ENCODE data around the gene TPI1. TPM values are rescaled to one million over a fixed set of nuclear protein-coding genes. Genes with fewer than 3 reads are reported as not detected.

Gene TPI1
- total and polyA plus RNA-seq, 4 donors, result 190 to 547 (median 396) TPM

DNA sequence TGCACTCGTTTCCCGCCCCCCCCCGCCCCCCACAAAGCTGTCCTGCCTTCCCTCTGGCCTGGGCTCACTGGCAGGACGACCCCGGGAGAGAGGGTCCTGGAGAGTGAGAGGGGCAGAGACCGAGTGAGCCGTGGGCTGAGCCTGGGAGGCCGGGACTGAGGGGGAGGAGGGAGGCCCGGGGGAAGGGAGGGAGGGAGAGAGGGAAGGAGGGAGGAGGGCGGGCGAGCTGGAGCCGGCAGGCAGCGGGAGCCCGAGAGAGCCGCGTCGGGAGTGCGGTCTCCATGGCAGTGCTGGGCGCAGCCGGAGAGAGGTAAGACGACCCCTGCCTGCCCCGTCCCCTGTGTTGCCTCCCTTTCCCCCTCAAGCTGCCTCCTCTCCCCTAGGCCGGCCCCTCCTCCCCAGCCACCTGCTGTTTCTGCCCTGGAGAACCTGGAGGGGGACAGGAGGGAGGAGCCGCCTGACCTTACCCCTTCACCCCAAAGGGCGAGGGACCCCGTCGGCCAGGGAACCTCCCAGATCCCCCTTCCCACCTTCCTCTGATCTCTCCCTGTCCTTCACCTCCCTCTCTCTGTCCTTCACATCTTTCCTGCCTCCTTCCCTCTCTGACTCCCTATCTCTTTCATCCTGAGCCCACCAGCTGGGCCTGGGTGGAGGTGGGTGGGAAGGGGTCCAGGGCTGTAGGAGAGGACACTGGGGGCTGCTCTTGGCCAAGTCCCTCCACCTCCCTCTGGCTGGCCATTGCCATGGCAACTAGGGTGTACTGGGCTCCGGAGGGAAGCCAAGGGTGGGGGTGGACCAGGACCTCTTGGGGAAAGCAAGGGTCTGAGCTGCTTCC is 45.5 kb upstream of the TPI1 start, which contains the start of gene GPR162:
Gene GPR162 (plus strand): TSS at position 231 of the 835 bp plus-strand sequence. CDS start 2,078 bp downstream, outside the sequence.
- H3K9ac ChIP-seq (ENCODE audit: low read depth in 1 of 2, low read length in 2 of 2), result no peak within 1 kb of the TSS
- H3K36me3 ChIP-seq (ENCODE audit: control insufficient read depth in 4 of 4, insufficient read depth in 3 of 4, low read depth in 1 of 4, low read length in 3 of 4), result no peaks in the 10 kb centered on the region
- TF ChIP-seq SP1 (IDR thresholded peaks at IDR 0.05), result no peak
- TF ChIP-seq, protein P1, sequence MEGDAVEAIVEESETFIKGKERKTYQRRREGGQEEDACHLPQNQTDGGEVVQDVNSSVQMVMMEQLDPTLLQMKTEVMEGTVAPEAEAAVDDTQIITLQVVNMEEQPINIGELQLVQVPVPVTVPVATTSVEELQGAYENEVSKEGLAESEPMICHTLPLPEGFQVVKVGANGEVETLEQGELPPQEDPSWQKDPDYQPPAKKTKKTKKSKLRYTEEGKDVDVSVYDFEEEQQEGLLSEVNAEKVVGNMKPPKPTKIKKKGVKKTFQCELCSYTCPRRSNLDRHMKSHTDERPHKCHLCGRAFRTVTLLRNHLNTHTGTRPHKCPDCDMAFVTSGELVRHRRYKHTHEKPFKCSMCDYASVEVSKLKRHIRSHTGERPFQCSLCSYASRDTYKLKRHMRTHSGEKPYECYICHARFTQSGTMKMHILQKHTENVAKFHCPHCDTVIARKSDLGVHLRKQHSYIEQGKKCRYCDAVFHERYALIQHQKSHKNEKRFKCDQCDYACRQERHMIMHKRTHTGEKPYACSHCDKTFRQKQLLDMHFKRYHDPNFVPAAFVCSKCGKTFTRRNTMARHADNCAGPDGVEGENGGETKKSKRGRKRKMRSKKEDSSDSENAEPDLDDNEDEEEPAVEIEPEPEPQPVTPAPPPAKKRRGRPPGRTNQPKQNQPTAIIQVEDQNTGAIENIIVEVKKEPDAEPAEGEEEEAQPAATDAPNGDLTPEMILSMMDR (IDR thresholded peaks at IDR 0.05; ENCODE audit: low read depth, low read length, missing input control), result no peak
- TF ChIP-seq NR2F2 (IDR thresholded peaks at IDR 0.05), result no peak
- TF ChIP-seq YY1 (IDR thresholded peaks at IDR 0.05), result no peak
- TF ChIP-seq HNF4A (conservative IDR thresholded peaks at IDR 0.05), result no peak
- TF ChIP-seq, protein P2, sequence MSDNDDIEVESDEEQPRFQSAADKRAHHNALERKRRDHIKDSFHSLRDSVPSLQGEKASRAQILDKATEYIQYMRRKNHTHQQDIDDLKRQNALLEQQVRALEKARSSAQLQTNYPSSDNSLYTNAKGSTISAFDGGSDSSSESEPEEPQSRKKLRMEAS (IDR thresholded peaks at IDR 0.05), result no peak
- peak; percentile 49 for DNase-seq (ENCODE audit: low spot score)
- H3K27me3 ChIP-seq (ENCODE audit: control insufficient read depth in 4 of 4, insufficient read depth in 4 of 4, low read length in 3 of 4), result no peaks in the 10 kb centered on the region
- WGBS, result 5% methylated on average over 28 of the region's 28 CpGs
- peak within 1 kb of the TSS in 2 of 3 donors; percentile 38 to 44 for H3K4me3 ChIP-seq (ENCODE audit: low read depth in 1 of 3, low read length in 3 of 3)
- H3K4me1 ChIP-seq (ENCODE audit: control insufficient read depth in 4 of 4, insufficient read depth in 4 of 4, low read length in 3 of 4), result peaks cover 0 to 41% (median 29%) of the 10 kb centered on the region in 4 donors
- peak within 1 kb of the TSS in 1 of 2 donors; percentile 72 for H3K27ac ChIP-seq (ENCODE audit: low read depth in 1 of 2, low read length in 2 of 2)
- H3K9me3 ChIP-seq (ENCODE audit: control insufficient read depth in 4 of 4, low read length in 3 of 4), result no peaks in the 10 kb centered on the region

DNA sequence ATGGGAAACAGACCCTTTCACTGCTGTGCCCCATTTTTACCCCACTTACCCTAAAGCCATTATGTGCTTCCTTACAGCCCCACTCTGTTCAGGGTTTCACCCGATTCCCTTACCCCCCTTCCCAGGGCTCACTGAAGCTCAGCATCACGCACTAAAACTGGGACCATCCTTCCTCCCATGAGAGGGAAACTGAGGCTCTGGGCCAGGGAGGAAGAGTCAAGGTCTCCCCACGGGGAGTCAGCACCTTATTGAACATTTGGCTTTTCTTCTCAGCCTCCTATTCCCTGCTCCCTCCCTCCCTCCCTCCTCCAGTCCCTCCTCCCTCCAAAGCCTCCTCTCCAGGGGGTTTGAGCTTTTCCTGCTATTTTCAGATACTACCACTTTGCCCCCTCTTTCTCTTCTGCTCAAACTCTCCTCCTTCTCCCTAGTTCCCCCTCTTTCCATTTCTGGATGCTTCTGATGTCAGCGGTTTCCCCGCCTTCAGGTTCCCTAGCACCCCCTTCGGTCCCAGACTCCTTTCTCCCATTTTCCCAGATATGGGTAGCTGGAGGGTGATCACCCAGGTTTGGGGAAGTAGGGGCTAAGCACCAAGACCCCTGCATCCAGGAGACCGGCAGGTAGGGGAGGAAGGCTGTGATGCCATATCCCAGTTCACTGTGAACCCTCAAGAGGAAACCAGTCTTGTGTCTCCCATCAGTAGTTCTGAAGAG is 44.8 kb upstream of the TPI1 start:
- TF ChIP-seq NR2F2 (IDR thresholded peaks at IDR 0.05), result no peak
- no peak for TF ChIP-seq RXRA (IDR thresholded peaks at IDR 0.05)
- TF ChIP-seq, protein P1 (IDR thresholded peaks at IDR 0.05; ENCODE audit: low read depth, low read length, missing input control), result no peak
- TF ChIP-seq FOXA1 (IDR thresholded peaks at IDR 0.05), result no peak
- TF ChIP-seq, protein P2 (IDR thresholded peaks at IDR 0.05), result no peak
- TF ChIP-seq FOXA2 (IDR thresholded peaks at IDR 0.05), result no peak
- no peak for TF ChIP-seq HNF4A (conservative IDR thresholded peaks at IDR 0.05)
- no peak for TF ChIP-seq EGR1 (IDR thresholded peaks at IDR 0.05; ENCODE audit: low read depth in 2 of 2)
- no peak for TF ChIP-seq SP1 (IDR thresholded peaks at IDR 0.05)
- no peak for TF ChIP-seq HNF4G (IDR thresholded peaks at IDR 0.05)
- TF ChIP-seq GABPA (IDR thresholded peaks at IDR 0.05 in 1 of 2, conservative IDR thresholded peaks at IDR 0.05 in 1 of 2), result no peak
- TF ChIP-seq, protein P3, sequence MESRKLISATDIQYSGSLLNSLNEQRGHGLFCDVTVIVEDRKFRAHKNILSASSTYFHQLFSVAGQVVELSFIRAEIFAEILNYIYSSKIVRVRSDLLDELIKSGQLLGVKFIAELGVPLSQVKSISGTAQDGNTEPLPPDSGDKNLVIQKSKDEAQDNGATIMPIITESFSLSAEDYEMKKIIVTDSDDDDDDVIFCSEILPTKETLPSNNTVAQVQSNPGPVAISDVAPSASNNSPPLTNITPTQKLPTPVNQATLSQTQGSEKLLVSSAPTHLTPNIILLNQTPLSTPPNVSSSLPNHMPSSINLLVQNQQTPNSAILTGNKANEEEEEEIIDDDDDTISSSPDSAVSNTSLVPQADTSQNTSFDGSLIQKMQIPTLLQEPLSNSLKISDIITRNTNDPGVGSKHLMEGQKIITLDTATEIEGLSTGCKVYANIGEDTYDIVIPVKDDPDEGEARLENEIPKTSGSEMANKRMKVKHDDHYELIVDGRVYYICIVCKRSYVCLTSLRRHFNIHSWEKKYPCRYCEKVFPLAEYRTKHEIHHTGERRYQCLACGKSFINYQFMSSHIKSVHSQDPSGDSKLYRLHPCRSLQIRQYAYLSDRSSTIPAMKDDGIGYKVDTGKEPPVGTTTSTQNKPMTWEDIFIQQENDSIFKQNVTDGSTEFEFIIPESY (IDR thresholded peaks at IDR 0.05), result no peak
- no peak for TF ChIP-seq YY1 (IDR thresholded peaks at IDR 0.05)
- no peak for TF ChIP-seq JUND (IDR thresholded peaks at IDR 0.05)
- TF ChIP-seq RAD21 (IDR thresholded peaks at IDR 0.05), result no peak
- TF ChIP-seq, protein P4, sequence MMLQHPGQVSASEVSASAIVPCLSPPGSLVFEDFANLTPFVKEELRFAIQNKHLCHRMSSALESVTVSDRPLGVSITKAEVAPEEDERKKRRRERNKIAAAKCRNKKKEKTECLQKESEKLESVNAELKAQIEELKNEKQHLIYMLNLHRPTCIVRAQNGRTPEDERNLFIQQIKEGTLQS (IDR thresholded peaks at IDR 0.05), result no peak
- TF ChIP-seq, protein P5, sequence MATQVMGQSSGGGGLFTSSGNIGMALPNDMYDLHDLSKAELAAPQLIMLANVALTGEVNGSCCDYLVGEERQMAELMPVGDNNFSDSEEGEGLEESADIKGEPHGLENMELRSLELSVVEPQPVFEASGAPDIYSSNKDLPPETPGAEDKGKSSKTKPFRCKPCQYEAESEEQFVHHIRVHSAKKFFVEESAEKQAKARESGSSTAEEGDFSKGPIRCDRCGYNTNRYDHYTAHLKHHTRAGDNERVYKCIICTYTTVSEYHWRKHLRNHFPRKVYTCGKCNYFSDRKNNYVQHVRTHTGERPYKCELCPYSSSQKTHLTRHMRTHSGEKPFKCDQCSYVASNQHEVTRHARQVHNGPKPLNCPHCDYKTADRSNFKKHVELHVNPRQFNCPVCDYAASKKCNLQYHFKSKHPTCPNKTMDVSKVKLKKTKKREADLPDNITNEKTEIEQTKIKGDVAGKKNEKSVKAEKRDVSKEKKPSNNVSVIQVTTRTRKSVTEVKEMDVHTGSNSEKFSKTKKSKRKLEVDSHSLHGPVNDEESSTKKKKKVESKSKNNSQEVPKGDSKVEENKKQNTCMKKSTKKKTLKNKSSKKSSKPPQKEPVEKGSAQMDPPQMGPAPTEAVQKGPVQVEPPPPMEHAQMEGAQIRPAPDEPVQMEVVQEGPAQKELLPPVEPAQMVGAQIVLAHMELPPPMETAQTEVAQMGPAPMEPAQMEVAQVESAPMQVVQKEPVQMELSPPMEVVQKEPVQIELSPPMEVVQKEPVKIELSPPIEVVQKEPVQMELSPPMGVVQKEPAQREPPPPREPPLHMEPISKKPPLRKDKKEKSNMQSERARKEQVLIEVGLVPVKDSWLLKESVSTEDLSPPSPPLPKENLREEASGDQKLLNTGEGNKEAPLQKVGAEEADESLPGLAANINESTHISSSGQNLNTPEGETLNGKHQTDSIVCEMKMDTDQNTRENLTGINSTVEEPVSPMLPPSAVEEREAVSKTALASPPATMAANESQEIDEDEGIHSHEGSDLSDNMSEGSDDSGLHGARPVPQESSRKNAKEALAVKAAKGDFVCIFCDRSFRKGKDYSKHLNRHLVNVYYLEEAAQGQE (IDR thresholded peaks at IDR 0.05), result no peak
- TF ChIP-seq TAF1 (conservative IDR thresholded peaks at IDR 0.05), result no peak
- Histone ChIP-seq H3K36me3 (ENCODE audit: control insufficient read depth in 4 of 4, insufficient read depth in 3 of 4, low read depth in 1 of 4, low read length in 3 of 4) (no peaks in the 10 kb centered on the region), H3K27ac (ENCODE audit: low read depth in 1 of 2, low read length in 2 of 2) (no peak overlapping the region), H3K9me3 (ENCODE audit: control insufficient read depth in 4 of 4, low read length in 3 of 4) (no peaks in the 10 kb centered on the region), H3K4me3 (ENCODE audit: low read depth in 1 of 3, low read length in 3 of 3) (no peak overlapping the region), H3K4me1 (ENCODE audit: control insufficient read depth in 4 of 4, insufficient read depth in 4 of 4, low read length in 3 of 4) (peaks cover 0 to 43% (median 31%) of the 10 kb centered on the region in 4 donors), H3K9ac (ENCODE audit: low read depth in 1 of 2, low read length in 2 of 2) (no peak overlapping the region), H3K27me3 (ENCODE audit: control insufficient read depth in 4 of 4, insufficient read depth in 4 of 4, low read length in 3 of 4) (no peaks in the 10 kb centered on the region)
- WGBS, result 82% methylated on average over 7 of the region's 7 CpGs
- DNase-seq (ENCODE audit: low spot score), result no peak

Data from liver (tissue), 9 donors.